Measurements from ENCODE around the gene NAV2. TPM values are rescaled to one million over a fixed set of nuclear protein-coding genes. Genes with fewer than 3 reads are reported as not detected.

NAV2 gene
- total and polyA plus RNA-seq, 2 experiments from 2014 or later, result 26.0 to 45.0 TPM

GRCh38 chr11:19973136-19973635, 260.5 kb downstream of the NAV2 start (continued):
- TF ChIP-seq ZNF462 (CRISPR knock-in tag; IDR thresholded peaks at IDR 0.05), result no peak
- TF ChIP-seq POLR2AphosphoS5 (IDR thresholded peaks at IDR 0.05; ENCODE audit: low read depth), result no peak
- no peak for TF ChIP-seq CTCF (conservative IDR thresholded peaks at IDR 0.05; ENCODE audit: low read depth in 2 of 2)
- TF ChIP-seq NANOG (IDR thresholded peaks at IDR 0.05; ENCODE audit: borderline replicate concordance), result no peak
- no peak for TF ChIP-seq ZNF331 (CRISPR knock-in tag; IDR thresholded peaks at IDR 0.05; ENCODE audit: low read depth)

DNA sequence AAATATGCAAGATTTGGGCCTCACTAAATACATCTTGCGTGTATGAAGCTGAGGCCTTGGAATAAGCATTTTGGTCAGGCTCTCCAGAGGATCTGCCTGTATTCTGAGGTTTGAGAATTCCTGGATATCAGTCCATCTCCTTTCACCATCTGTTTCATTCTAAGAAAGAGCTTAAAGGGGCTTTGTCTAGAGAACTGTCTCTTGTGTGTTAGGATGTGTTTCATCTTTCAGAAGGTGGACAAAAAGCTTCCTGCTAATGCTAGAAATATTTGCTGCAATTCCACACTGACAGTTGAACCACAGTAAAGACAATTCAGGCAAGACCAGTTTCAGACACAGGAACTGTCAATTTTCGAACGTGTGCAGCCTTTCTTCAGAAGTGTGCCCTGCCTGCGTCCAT, 262.2 kb downstream of the NAV2 start:
- Mint-ChIP-seq H3K4me3 (no peak overlapping the region), H3K4me1 (peaks cover 22% of the 10 kb centered on the region), H3K36me3 (ENCODE audit: low read depth) (0 out of 3 replicates have a peak, but pooled peaks cover 3% of the 10 kb centered on the region), H3K27ac (no peak overlapping the region), H3K9me3 (no peaks in the 10 kb centered on the region), H3K27me3 (ENCODE audit: insufficient read depth, low read depth, poor library complexity) (peaks cover 2% of the 10 kb centered on the region)
- Histone ChIP-seq H3K4me2 (no peak overlapping the region), H4K20me1 (replicated peaks; ENCODE audit: insufficient read depth) (peaks cover 7% of the 10 kb centered on the region), H3K27me3 (ENCODE audit: insufficient read depth) (no peaks in the 10 kb centered on the region), H3K27ac (ENCODE audit: low read depth) (no peak overlapping the region), H3K79me2 (replicated peaks; ENCODE audit: insufficient read depth) (no peaks in the 10 kb centered on the region; the same call in 1 of the 2 replicates), H3F3A (replicated peaks; ENCODE audit: low read depth) (no peaks in the 10 kb centered on the region), H3K9me2 (ENCODE audit: insufficient read depth) (peaks cover 5% of the 10 kb centered on the region; the same call in 1 of the 2 replicates), H3K4me1 (ENCODE audit: insufficient read depth) (peaks cover 4% of the 10 kb centered on the region), H2AFZ (no peak overlapping the region), H3K4me3 (no peak overlapping the region), H3K36me3 (ENCODE audit: insufficient read depth) (no peaks in the 10 kb centered on the region)
- no peak for DNase-seq (ENCODE audit: low spot score)
- ATAC-seq, result no peak
- TF ChIP-seq EZH2 (IDR thresholded peaks at IDR 0.05; ENCODE audit: low read depth, unreplicated experiment) (no peak), ETS1 (IDR thresholded peaks at IDR 0.05) (no peak), POLR2AphosphoS5 (IDR thresholded peaks at IDR 0.05; ENCODE audit: low read depth) (no peak), CREB1 (CRISPR knock-in tag; IDR thresholded peaks at IDR 0.05; ENCODE audit: low read depth) (no peak), CTCF (conservative IDR thresholded peaks at IDR 0.05; ENCODE audit: low read depth in 2 of 2) (no peak)

Measured in GM23338 (cell line).